ENCODE data around the gene CNTNAP5. TPM values are rescaled to one million over a fixed set of nuclear protein-coding genes. Genes with fewer than 3 reads are reported as not detected.

Gene CNTNAP5
- total RNA-seq, 1 donor from 2014 or later: not detected

DNA sequence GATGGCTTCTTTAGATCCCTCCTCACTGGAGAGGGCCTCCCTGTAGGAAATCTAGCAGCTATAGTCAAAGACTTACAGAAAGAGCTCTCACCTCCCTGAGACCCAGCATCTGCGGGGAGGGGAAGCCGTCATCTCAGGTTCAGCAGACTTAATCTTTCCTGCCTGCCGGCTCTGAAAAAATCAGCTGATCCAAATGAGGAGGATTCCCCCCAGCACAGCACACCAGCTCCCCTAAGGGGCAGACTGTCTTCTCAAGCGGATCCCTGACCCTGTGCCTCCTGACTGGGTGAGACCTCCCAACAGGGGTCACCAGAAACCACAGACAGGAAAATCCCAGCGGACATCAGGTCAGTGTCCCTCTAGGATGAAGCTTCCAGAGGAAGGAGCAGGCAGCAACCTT lies 601.9 kb downstream of the CNTNAP5 start:
- intact Hi-C loops (cut with DNase I): no loop called here
- DNase-seq (ENCODE audit: low spot score) (no peak), ATAC-seq (no peak)

DNA sequence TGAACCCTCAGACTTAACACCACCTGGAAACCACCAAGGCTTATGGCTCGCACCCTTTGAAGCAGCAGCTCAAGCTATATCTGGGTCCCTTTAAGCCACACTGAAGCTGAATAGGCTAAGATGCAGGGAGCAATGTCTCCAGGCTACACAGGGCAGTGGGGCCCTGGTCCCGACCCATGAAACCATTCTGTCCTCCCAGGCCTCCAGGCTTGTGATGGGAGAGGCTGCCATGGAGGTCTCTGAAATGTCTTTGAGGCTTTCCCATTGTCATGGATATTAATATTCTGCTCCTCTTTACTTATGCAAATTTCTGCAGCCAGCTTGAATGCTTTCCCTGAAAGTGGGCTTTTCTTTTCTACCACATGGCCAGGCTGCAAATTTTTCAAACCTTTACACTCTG lies 608.7 kb downstream of the CNTNAP5 start:
- DNase-seq (ENCODE audit: low spot score) (no peak), ATAC-seq (no peak)
- intact Hi-C loops (cut with DNase I): loop anchor here (5.0 kb wide), 1 partner anchor 368 kb away; no protein-coding TSS in a partner anchor

DNA sequence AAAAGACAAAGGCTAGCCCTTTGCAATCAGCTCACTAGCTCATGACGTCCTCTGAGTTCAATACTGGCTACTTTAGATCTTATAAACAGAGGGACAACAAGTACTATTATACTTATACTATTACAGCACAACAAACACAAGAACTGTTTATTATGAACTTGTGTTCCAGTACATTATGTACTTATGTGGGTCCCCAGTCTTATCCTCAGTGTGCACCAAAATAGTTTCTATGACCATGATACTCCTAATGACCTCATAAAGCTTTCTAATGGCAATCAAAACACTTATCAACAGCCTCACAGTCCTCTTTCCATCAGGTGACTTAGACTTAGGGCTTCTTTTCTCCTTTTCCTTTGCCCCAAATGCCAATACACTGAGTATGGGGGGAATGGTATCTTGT lies 614.4 kb downstream of the CNTNAP5 start:
- intact Hi-C loops (cut with DNase I): no loop called here
- ATAC-seq: no peak

DNA sequence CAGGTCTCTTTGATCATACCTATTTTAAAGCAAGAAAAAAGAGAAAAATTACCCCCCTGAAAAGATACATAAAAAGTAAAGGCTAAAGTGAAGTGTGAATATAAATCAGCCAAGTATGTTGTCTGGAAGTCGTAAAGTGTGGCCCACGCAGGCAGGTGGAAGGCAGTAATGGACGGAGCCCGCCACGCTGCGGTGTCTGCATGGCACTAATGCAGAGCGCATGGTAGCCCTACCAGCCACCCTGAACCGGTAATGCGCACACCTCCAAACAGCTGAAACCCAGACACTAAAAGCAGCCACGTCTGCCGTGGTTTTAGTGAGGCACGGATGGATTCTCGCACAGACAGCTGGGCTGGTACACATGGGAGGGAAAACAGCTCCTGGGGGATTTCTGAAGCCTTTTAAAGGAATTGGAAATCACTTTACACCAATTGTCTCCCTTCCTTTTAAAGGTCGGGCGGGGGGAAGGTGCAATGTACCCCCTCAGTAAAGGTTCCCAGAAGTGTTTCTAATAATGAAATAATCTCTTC lies 615.2 kb downstream of the CNTNAP5 start:
- intact Hi-C loops (cut with DNase I): no loop called here
- DNase-seq (ENCODE audit: low spot score): no peak
- no peak for ATAC-seq

More for the DNA sequence above, 614.4 kb downstream of the CNTNAP5 start:
- DNase-seq (ENCODE audit: low spot score): no peak

DNA sequence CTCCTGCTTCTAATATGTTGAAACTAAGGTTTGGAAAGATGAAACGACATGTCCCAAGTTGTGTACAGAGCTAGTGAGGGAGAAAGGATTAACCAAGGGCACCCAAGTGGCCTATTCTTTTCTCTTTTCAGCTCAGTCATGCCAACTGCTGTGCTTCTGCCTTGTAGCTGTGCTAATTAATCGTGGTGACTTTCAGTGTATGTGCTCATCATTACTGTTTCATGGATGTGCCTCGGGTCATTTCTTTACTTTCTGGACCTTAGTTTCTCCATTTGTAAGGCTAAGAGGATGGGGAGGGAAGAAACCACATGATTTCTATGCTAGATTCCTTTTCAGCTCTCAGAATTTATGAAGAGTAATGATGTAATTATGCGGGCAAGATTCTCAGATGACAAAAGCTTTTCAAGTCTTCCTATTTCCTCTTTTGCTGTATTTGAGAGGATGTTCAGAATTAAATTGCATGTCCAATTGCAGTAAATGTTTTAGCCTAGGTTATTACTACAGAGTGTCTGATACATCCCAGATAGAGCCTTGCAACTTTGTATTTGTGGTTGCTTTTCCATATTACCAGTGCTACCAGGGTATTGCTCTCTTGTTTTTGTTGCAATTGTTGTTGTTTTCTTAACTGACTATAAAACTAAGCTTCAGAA lies 621.2 kb downstream of the CNTNAP5 start:
- intact Hi-C loops (cut with DNase I): no loop called here
- DNase-seq (ENCODE audit: low spot score): no peak
- ATAC-seq: no peak

DNA sequence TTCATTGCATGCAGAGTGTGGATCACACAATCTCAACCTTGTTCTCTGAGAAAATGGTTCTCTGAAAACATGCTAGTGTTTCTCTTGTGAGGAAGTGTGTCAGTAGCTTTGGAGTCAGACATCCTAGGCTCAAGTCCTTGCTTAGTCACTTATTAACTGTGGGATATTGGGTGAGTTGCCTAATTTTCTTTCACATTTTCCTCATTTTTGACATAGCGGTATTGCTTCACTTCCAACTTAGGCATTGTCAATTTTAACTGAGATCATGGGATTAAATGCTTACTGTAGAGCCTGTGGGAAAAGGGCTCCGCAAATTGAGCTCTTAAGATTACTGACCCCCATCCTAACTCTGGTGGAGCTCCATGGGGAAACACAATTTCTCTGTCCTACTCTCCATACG lies 622.2 kb downstream of the CNTNAP5 start:
- intact Hi-C loops (cut with DNase I): no loop called here
- DNase-seq (ENCODE audit: low spot score) (no peak), ATAC-seq (no peak)

DNA sequence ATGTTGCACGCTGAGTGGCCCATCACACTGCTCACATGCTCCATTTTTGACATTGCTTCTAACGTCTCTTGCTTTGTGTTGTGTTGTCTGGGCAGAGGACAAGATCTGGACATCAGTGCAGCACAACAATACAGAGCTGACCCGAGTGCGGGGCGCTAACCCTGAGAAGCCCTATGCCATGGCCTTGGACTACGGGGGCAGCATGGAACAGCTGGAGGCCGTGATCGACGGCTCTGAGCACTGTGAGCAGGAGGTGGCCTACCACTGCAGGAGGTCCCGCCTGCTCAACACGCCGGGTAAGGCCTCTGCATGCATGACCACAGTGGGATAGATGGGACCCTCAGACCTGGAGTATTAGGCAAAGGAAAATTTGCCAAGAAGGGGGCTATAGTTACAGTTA lies 622.6 kb downstream of the CNTNAP5 start:
- ATAC-seq (no peak), DNase-seq (ENCODE audit: low spot score) (no peak)
- intact Hi-C loops (cut with DNase I): no loop called here

DNA sequence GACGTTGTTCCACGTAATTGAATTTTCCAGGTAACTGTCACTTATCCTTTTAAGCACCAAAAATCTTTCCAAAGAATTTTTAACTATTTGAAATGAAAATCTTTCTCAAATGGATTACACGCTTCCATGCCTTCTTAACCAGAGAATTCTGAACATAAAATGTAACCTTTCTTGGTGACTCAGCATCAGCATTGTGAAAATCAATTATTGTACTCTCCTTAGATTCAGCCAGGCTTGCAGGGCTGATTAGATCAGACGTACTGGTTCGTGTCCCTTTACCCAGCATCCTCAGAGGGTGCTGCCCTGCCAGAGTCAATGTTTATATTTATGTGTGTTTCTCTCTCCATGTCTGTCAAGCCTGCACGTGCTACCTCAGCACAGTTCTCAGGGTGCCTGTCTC lies 623.9 kb downstream of the CNTNAP5 start:
- no peak for ATAC-seq
- intact Hi-C loops (cut with DNase I): no loop called here
- no peak for DNase-seq (ENCODE audit: low spot score)

DNA sequence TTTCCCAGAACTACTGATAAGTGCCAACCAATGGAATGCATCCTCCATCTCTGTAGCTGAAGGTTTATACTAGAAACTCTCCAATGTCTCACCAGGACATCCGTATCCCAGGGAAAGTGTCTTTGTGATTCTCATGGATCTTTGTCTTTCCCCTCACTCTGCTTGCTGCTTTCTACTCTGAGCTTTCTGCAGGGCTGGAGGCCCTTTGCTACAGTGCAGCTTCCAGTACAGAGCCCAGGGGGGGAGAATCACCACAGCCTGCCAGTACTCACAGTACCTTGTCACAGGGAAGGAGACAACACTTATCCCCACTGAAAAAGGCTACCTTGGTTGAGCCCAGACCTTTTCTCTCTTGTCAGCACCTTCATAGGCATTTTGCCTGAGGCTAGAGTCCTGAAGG lies 627.0 kb downstream of the CNTNAP5 start:
- ATAC-seq (no peak), DNase-seq (ENCODE audit: low spot score) (no peak)
- intact Hi-C loops (cut with DNase I): no loop called here

DNA sequence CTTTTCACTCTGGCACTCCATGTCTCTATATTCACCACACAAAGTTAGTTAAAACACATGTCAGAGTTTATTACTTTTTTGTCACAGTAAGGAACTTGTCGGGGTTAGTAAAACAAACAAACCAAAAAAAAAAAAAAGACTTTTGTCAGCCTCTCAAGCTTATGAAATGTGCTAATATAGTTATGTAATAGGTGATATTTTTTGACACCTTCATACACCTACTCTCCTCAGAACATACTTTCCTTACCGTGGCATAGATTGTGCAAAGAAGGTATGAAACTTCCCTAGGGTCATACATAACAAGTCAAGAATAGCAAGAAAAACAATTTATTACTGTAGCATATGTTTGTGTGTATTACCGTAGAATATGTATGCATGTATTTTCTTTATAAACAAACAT lies 633.3 kb downstream of the CNTNAP5 start:
- DNase-seq (ENCODE audit: low spot score) (no peak), ATAC-seq (no peak)
- intact Hi-C loops (cut with DNase I): no loop called here

DNA sequence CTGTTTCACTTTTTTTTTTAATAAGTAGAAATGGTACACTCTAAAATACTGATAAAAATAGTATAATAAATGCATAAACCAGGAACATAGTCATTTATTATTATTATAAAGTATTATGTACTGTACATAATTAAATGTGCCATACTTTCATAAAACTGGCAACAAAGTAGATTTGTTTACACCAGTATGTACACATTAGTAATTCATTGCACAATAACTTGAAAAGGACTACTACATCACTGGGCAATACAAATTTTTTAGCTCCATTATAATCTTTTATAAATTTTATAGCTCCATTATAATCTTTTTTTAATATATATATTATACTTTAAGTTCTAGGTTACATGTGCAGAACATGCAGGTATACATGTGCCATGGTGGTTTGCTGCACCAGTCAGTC lies 636.5 kb downstream of the CNTNAP5 start:
- DNase-seq (ENCODE audit: low spot score) (no peak), ATAC-seq (no peak)
- intact Hi-C loops (cut with DNase I): no loop called here

DNA sequence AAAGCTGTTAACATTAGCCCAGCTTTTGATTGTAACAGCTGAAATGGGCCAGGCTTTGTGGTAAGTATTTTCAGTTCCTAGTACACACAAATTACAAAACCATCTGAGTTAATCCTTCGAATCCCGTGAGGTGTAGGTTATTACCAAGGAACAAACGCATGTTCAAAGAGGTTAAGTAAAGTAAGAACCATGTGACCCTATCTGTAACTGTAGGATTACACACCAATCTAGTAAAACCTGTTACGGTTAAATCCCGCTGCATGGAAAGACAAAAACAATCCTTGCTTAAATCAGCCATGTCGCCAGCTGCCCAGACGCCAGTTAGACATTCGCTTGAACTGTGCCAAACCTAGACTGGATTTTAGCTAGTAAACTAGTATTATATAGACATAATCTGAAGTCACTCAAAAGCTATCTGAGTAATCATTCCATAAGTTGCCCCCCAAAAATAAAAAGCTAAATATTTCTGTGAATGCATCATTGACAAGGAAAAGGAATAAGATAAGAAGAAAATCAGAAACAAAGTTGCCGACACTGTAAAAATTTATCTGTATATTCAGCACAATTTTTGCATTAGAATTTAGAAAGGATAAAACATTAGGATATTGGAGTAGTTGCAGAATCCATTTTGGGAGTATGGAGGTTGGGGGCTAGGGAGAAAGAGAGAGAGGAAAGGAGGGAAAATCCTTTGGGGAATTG lies 638.0 kb downstream of the CNTNAP5 start:
- DNase-seq (ENCODE audit: low spot score) (no peak), ATAC-seq (no peak)
- intact Hi-C loops (cut with DNase I): no loop called here

DNA sequence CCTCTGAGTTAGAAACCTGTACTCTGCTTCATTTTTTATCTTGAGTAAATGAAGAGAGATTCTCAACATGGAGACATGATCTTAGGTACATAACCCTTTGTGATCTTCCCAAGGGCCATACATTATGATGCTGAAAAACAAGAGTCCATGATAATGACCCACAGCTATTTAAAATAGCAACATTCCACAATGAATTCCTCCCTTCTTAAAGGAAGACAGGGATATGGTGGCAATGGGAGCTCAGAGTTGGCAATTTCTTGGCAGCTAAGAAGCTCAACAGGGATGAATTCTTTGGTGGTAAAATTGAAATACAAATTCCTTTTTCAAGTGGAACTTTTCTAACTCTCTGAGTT lies 638.5 kb downstream of the CNTNAP5 start:
- DNase-seq (ENCODE audit: low spot score): no peak
- intact Hi-C loops (cut with DNase I): no loop called here
- no peak for ATAC-seq

DNA sequence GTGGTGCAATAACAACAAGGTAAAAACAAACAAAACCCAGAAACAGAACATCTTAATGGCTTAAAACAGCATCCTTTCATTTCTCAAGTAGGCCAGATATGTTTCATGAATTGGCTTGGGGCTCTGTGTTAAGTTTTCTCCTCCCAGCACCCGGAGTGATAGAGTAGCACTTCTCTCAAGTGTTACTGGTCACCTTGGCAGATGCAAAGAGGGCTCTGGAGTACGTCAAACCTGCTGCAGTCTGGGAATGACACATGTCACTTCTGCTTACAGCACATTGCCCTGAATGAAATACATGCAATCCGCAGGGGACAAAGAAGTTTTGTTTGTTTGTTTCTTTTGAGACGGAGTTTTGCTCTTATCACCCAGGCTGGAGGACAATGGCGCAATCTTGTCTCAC lies 639.3 kb downstream of the CNTNAP5 start:
- intact Hi-C loops (cut with DNase I): no loop called here
- no peak for DNase-seq (ENCODE audit: low spot score)
- no peak for ATAC-seq

DNA sequence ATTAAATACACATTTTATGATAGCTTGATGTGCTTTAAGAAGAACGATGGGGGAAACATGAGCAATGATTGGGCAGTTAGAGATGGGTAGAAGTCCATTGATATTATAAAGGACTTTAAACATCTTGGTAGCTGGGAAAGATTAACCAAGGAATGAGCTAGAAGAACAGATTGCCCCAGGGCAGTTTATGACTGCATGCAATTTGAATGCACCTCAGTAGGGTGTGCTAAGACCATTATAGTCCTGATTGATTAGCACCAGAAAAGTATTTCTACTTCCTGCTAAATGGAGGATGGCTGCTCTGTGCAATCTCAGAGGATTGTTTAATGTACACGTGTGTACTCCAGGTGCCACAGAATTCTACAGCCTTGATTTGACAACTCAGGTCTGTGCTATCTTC lies 641.9 kb downstream of the CNTNAP5 start:
- intact Hi-C loops (cut with DNase I): no loop called here
- ATAC-seq: no peak
- no peak for DNase-seq (ENCODE audit: low spot score)

DNA sequence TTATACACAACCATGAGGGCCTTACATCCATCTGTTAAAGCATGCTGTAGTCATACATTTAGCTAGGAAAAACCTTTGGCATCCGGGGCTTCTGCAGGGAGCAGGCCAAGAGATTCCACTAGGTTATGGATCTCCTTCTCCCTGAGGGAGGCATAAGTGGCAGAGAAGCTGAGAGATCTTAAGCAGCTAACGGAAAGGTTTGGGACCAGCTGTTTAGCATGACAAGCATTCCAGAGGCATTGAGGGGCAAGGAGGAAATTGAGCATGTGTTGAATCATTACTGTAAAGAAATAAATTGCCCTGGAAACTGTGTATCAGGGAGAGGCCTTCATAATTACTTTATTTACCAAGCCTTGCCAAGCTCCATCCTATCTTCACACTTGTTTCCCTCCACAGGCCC lies 643.1 kb downstream of the CNTNAP5 start:
- no peak for ATAC-seq
- DNase-seq (ENCODE audit: low spot score): no peak
- intact Hi-C loops (cut with DNase I): no loop called here

DNA sequence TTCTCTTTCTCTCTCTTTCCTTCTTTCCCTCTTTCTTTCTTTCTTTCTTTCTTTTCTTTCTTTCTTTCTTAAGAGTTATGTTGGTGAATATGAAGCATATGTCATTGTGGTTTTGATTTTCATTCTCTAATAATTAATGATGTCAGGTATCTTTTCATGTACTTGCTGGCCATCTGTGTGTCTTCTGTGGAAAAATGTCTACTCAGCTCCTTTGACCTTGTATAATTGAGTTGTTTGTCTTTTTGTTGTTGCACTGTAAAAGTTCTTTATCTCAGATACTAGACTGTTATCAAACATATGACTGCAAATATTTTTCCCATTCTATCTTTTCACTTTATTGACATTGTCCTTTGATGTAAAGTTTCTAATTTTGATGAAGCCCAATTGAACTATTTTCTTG lies 645.1 kb downstream of the CNTNAP5 start:
- no peak for DNase-seq (ENCODE audit: low spot score)
- no peak for ATAC-seq
- intact Hi-C loops (cut with DNase I): no loop called here

DNA sequence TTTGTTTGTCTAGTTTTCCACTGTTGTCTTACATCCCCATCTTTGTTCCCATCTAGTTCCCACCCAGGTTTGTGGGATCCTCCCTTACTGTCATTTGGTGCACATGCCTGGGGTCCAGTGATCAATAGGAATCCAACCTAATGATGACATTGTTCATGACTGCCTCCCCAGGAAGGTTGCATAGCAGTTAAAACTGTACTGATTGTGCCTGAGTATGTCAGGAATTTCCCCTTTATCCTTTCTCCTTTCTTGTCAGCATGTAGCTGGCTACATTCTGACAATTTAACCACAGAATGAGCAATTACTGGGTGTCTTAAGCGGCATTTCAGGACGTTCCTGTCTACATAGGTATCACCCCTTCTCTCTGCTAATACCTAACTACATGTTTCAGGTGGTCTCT lies 653.0 kb downstream of the CNTNAP5 start:
- DNase-seq (ENCODE audit: low spot score) (no peak), ATAC-seq (no peak)
- intact Hi-C loops (cut with DNase I): no loop called here

DNA sequence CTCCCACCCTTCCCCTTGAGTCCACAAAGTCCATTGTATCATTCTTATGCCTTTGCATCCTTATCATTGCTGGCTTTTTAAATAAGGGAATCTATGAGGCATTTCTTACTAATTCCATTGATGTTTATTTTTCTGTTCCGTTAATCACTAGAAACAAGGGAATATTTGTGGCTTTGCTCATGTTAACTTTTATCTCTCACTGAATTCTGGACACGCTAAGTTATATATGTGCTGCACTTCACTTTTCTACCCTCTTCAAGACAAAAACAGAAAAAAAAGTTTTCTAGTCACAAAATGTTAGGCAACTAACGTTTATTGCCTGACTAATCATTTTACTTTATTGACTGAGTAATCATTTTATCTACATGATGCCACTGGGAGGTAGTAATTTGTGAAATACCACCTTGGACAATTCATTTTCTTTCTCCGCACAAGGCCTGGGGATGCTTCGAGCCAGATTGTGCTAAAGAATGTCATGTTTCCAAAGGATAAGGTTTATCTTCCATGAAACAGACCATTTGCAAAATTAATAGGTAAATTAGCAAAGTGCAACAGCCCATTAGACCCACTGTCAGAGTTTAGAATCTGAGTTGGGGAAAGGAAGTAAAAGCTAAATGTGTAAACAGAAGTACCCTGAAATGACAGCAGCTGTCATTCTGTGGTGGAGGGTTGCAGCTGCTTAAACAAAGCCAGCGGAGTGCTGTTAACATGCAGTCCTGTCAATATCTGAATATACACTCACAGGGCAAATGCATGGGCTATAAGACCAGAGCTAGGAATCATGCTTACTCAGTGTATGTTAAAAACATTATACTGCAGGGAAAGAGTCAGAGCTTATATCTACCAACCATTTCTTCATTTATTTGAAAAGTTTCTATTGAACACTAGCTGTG lies 658.7 kb downstream of the CNTNAP5 start:
- intact Hi-C loops (cut with DNase I): no loop called here
- ATAC-seq (no peak), DNase-seq (ENCODE audit: low spot score) (no peak)

DNA sequence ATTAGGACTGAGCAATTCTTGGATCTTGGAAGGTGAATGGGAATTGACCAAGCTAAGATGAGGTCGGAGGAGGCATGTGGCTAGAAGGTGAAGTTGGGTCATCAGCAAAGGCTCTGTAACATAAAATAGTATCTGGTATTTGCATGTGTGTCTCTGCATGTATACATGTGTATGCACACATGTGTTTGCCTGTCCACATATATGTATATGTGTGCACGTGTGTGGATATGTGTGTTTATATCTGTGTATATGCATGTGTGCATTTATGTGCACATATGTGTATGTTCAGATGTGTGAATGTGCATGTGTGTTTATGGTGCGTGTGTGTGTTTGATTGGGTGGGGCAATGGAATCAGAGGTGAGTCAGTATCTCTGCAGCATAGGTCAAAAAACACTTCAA lies 664.3 kb downstream of the CNTNAP5 start:
- ATAC-seq (no peak), DNase-seq (ENCODE audit: low spot score) (no peak)
- intact Hi-C loops (cut with DNase I): no loop called here
